ENCODE results near the gene ALS2. TPM values are rescaled to one million over a fixed set of nuclear protein-coding genes. Genes with fewer than 3 reads are reported as not detected.

ALS2 gene
- total RNA-seq, 1 donor from 2014 or later: 28.2 TPM

DNA sequence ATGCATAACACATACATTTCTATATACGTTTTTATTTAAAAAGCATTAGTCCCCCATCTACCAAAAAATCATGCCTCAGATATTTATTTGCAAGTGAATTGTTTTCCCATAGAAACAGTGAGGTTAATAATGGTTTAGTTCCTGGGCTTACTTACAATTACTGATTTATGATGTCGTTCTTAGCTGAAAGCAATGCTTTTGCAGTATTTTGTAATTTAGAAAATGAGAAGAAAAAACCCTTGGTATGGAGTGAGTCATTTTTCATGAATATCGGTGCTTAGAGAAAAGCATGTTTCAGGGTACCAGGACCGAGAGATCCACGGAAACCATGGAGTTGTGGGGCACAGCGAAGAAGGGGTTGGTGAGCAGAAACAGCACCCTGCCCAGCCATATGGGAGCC is 13.6 kb upstream of the ALS2 start:
- Histone ChIP-seq H3K4me1 (ENCODE audit: control insufficient read depth in 3 of 3, insufficient read depth in 3 of 3, low read length in 3 of 3) (no peaks in the 10 kb centered on the region), H3K27ac (ENCODE audit: low read depth, low read length) (no peak overlapping the region), H3K9me3 (ENCODE audit: control insufficient read depth in 3 of 3, low read length in 3 of 3) (no peaks in the 10 kb centered on the region), H3K4me3 (ENCODE audit: low read length in 3 of 3) (no peak overlapping the region), H3K9ac (ENCODE audit: low read depth in 1 of 3, low read length in 3 of 3) (no peak overlapping the region), H3K36me3 (ENCODE audit: control insufficient read depth in 3 of 3, insufficient read depth in 3 of 3, low read length in 3 of 3) (no peaks in the 10 kb centered on the region), H3K27me3 (ENCODE audit: control insufficient read depth in 3 of 3, insufficient read depth in 3 of 3, low read length in 3 of 3) (peaks cover 0 to 3% (median 0%) of the 10 kb centered on the region in 3 donors)

- Histone ChIP-seq H3K27ac (ENCODE audit: low read depth, low read length) (no peak overlapping the region), H3K4me1 (ENCODE audit: control insufficient read depth in 3 of 3, insufficient read depth in 3 of 3, low read length in 3 of 3) (no peaks in the 10 kb centered on the region), H3K9me3 (ENCODE audit: control insufficient read depth in 3 of 3, low read length in 3 of 3) (no peaks in the 10 kb centered on the region), H3K36me3 (ENCODE audit: control insufficient read depth in 3 of 3, insufficient read depth in 3 of 3, low read length in 3 of 3) (no peaks in the 10 kb centered on the region), H3K4me3 (ENCODE audit: low read length in 3 of 3) (no peak overlapping the region), H3K9ac (ENCODE audit: low read depth in 1 of 3, low read length in 3 of 3) (no peak overlapping the region), H3K27me3 (ENCODE audit: control insufficient read depth in 3 of 3, insufficient read depth in 3 of 3, low read length in 3 of 3) (peaks cover 0 to 3% (median 0%) of the 10 kb centered on the region in 3 donors)
Observed at GRCh38 chr2:201793631-201794030, 12.9 kb upstream of the ALS2 start.

DNA sequence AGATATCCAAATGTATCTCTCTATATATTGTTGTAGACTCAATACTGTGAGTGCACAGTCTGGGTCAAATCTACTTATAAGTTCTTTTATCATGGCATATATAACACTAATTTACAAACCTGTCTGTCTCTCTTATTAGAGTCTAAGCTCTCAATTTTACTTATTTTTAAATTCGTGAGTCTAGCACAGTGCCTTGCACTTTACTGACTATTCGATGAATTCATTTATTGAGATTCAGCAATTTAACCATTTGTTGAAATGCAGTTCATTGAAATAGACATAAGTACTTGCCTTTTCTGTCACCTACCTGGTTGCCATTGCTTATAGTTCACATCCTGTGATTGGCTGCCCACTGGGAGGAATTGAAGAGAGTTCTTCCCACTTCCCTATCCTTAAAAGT is 10.3 kb upstream of the ALS2 start:
- Histone ChIP-seq H3K4me1 (ENCODE audit: control insufficient read depth in 3 of 3, insufficient read depth in 3 of 3, low read length in 3 of 3) (no peaks in the 10 kb centered on the region), H3K9me3 (ENCODE audit: control insufficient read depth in 3 of 3, low read length in 3 of 3) (no peaks in the 10 kb centered on the region), H3K27me3 (ENCODE audit: control insufficient read depth in 3 of 3, insufficient read depth in 3 of 3, low read length in 3 of 3) (peaks cover 0 to 3% (median 0%) of the 10 kb centered on the region in 3 donors), H3K9ac (ENCODE audit: low read depth in 1 of 3, low read length in 3 of 3) (no peak overlapping the region), H3K36me3 (ENCODE audit: control insufficient read depth in 3 of 3, insufficient read depth in 3 of 3, low read length in 3 of 3) (no peaks in the 10 kb centered on the region), H3K4me3 (ENCODE audit: low read length in 3 of 3) (no peak overlapping the region), H3K27ac (ENCODE audit: low read depth, low read length) (no peak overlapping the region)

- Histone ChIP-seq H3K4me3 (ENCODE audit: low read length in 3 of 3) (no peak overlapping the region), H3K27ac (ENCODE audit: low read depth, low read length) (no peak overlapping the region), H3K4me1 (ENCODE audit: control insufficient read depth in 3 of 3, insufficient read depth in 3 of 3, low read length in 3 of 3) (no peaks in the 10 kb centered on the region), H3K36me3 (ENCODE audit: control insufficient read depth in 3 of 3, insufficient read depth in 3 of 3, low read length in 3 of 3) (no peaks in the 10 kb centered on the region), H3K9ac (ENCODE audit: low read depth in 1 of 3, low read length in 3 of 3) (no peak overlapping the region), H3K27me3 (ENCODE audit: control insufficient read depth in 3 of 3, insufficient read depth in 3 of 3, low read length in 3 of 3) (peaks cover 0 to 3% (median 0%) of the 10 kb centered on the region in 3 donors), H3K9me3 (ENCODE audit: control insufficient read depth in 3 of 3, low read length in 3 of 3) (no peaks in the 10 kb centered on the region)
Observed at GRCh38 chr2:201790291-201790690, 9.6 kb upstream of the ALS2 start.

DNA sequence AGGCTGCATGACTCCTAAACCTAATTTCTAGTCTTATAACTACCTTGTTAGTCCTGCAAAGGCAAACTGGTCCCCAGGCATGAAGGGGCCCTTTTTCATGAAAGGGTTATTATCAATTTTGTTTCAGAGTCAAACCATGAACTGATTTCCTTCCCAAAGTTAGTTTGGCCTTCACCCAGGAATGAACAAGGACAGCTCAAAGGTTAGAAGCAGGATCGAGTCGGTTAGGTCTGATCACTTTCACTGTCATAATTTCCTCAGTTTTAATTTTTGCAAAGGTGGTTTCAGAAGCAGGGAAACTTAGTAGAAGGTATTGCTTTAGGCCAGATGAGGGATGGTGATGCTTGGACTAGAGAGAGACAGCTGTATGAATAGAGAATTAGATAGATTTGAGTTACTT is 8.7 kb upstream of the ALS2 start:
- Histone ChIP-seq H3K27ac (ENCODE audit: low read depth, low read length) (no peak overlapping the region), H3K9me3 (ENCODE audit: control insufficient read depth in 3 of 3, low read length in 3 of 3) (no peaks in the 10 kb centered on the region), H3K9ac (ENCODE audit: low read depth in 1 of 3, low read length in 3 of 3) (no peak overlapping the region), H3K4me1 (ENCODE audit: control insufficient read depth in 3 of 3, insufficient read depth in 3 of 3, low read length in 3 of 3) (no peaks in the 10 kb centered on the region), H3K4me3 (ENCODE audit: low read length in 3 of 3) (no peak overlapping the region), H3K36me3 (ENCODE audit: control insufficient read depth in 3 of 3, insufficient read depth in 3 of 3, low read length in 3 of 3) (no peaks in the 10 kb centered on the region), H3K27me3 (ENCODE audit: control insufficient read depth in 3 of 3, insufficient read depth in 3 of 3, low read length in 3 of 3) (peaks cover 0 to 3% (median 0%) of the 10 kb centered on the region in 3 donors)

GRCh38 chr2:201788371-201788770 is 7.6 kb upstream of the ALS2 start:
- Histone ChIP-seq H3K9me3 (ENCODE audit: control insufficient read depth in 3 of 3, low read length in 3 of 3) (no peaks in the 10 kb centered on the region), H3K4me1 (ENCODE audit: control insufficient read depth in 3 of 3, insufficient read depth in 3 of 3, low read length in 3 of 3) (no peaks in the 10 kb centered on the region), H3K4me3 (ENCODE audit: low read length in 3 of 3) (no peak overlapping the region), H3K27ac (ENCODE audit: low read depth, low read length) (no peak overlapping the region), H3K27me3 (ENCODE audit: control insufficient read depth in 3 of 3, insufficient read depth in 3 of 3, low read length in 3 of 3) (peaks cover 0 to 3% (median 0%) of the 10 kb centered on the region in 3 donors), H3K36me3 (ENCODE audit: control insufficient read depth in 3 of 3, insufficient read depth in 3 of 3, low read length in 3 of 3) (no peaks in the 10 kb centered on the region), H3K9ac (ENCODE audit: low read depth in 1 of 3, low read length in 3 of 3) (no peak overlapping the region)

DNA sequence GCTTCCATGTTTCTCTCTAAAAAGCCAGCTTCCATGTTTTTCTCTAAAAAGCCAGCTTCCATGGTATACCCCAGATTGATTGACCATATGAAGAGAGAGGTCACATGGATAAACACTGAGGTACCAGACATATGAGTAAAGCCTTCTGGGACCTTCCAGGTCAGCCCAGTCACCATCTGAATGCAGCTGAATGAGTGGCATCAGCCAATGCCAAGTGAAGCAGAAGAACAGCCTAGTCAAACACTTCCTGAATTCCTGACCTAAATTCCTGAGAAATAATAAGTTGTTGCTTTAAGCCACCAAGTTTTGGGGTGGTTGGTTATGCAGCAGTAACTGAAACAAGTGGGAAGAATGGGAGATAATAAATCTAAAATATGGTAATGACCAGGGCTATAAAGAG is 5.7 kb upstream of the ALS2 start:
- Histone ChIP-seq H3K36me3 (ENCODE audit: control insufficient read depth in 3 of 3, insufficient read depth in 3 of 3, low read length in 3 of 3) (no peaks in the 10 kb centered on the region), H3K27ac (ENCODE audit: low read depth, low read length) (no peak overlapping the region), H3K4me1 (ENCODE audit: control insufficient read depth in 3 of 3, insufficient read depth in 3 of 3, low read length in 3 of 3) (peaks cover 4 to 6% (median 6%) of the 10 kb centered on the region in 3 donors), H3K27me3 (ENCODE audit: control insufficient read depth in 3 of 3, insufficient read depth in 3 of 3, low read length in 3 of 3) (no peaks in the 10 kb centered on the region), H3K4me3 (ENCODE audit: low read length in 3 of 3) (no peak overlapping the region), H3K9ac (ENCODE audit: low read depth in 1 of 3, low read length in 3 of 3) (no peak overlapping the region), H3K9me3 (ENCODE audit: control insufficient read depth in 3 of 3, low read length in 3 of 3) (no peaks in the 10 kb centered on the region)

- H3K27me3 ChIP-seq (ENCODE audit: control insufficient read depth in 3 of 3, insufficient read depth in 3 of 3, low read length in 3 of 3): no peaks in the 10 kb centered on the region
- H3K4me1 ChIP-seq (ENCODE audit: control insufficient read depth in 3 of 3, insufficient read depth in 3 of 3, low read length in 3 of 3): peaks cover 5 to 15% (median 9%) of the 10 kb centered on the region in 3 donors
- no peak overlapping the region for H3K27ac ChIP-seq (ENCODE audit: low read depth, low read length)
- no peak overlapping the region for H3K9ac ChIP-seq (ENCODE audit: low read depth in 1 of 3, low read length in 3 of 3)
- no peak overlapping the region for H3K4me3 ChIP-seq (ENCODE audit: low read length in 3 of 3)
- H3K36me3 ChIP-seq (ENCODE audit: control insufficient read depth in 3 of 3, insufficient read depth in 3 of 3, low read length in 3 of 3): no peaks in the 10 kb centered on the region
- H3K9me3 ChIP-seq (ENCODE audit: control insufficient read depth in 3 of 3, low read length in 3 of 3): no peaks in the 10 kb centered on the region
Observed at GRCh38 chr2:201785135-201785534, 4.4 kb upstream of the ALS2 start.

DNA sequence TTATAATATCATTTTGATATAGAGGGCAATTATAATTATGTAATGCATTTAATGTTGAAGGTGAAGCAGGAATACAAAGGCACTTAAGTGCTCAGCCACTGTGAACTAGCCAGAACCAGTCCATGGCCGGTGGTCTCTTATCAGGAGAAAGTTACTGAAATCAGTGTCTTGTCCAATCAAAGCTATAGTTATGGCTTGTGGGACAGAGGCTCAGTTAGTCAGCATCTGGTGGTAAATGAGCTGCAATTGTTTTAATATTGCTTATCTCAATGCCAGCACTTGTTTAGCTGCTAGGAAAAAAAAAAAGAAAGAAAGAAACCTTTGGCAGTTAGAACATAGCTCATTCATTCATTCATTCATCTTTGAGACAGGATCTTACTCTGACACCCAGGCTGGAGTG is 3.8 kb upstream of the ALS2 start:
- Histone ChIP-seq H3K9me3 (ENCODE audit: control insufficient read depth in 3 of 3, low read length in 3 of 3) (no peaks in the 10 kb centered on the region), H3K36me3 (ENCODE audit: control insufficient read depth in 3 of 3, insufficient read depth in 3 of 3, low read length in 3 of 3) (no peaks in the 10 kb centered on the region), H3K9ac (ENCODE audit: low read depth in 1 of 3, low read length in 3 of 3) (no peak overlapping the region), H3K27me3 (ENCODE audit: control insufficient read depth in 3 of 3, insufficient read depth in 3 of 3, low read length in 3 of 3) (no peaks in the 10 kb centered on the region), H3K4me3 (ENCODE audit: low read length in 3 of 3) (no peak overlapping the region), H3K4me1 (ENCODE audit: control insufficient read depth in 3 of 3, insufficient read depth in 3 of 3, low read length in 3 of 3) (peaks cover 5 to 18% (median 14%) of the 10 kb centered on the region in 3 donors), H3K27ac (ENCODE audit: low read depth, low read length) (no peak overlapping the region)

DNA sequence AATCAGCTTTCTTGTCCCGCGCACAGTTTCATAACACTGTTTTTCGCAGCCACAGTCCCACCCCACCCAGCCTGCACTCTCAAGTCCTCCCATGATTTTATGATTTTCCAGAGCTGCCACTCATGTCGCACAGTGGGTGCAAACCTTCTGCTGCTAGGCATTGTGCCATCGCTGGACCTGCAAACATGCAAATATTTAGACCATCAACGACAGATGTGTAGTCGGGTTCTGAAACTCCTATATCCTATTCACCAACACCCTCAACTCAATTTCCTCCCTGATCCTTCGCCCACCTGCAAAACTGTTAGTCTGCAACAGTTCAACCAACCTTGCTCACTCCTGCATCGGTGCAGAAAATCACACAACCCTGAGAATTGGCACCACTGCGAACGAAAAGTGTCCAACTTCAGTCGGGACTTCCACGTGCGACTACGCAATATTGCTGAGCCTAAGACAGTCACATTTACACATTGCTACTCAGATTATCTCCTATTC is 871 bp upstream of the ALS2 start:
- Histone ChIP-seq H3K36me3 (ENCODE audit: control insufficient read depth in 3 of 3, insufficient read depth in 3 of 3, low read length in 3 of 3) (no peaks in the 10 kb centered on the region), H3K27ac (ENCODE audit: low read depth, low read length) (peak overlapping the region; percentile 79), H3K9ac (ENCODE audit: low read depth in 1 of 3, low read length in 3 of 3) (peak overlapping the region; percentile 73 to 93 (median 85)), H3K4me1 (ENCODE audit: control insufficient read depth in 3 of 3, insufficient read depth in 3 of 3, low read length in 3 of 3) (peaks cover 5 to 22% (median 17%) of the 10 kb centered on the region in 3 donors), H3K27me3 (ENCODE audit: control insufficient read depth in 3 of 3, insufficient read depth in 3 of 3, low read length in 3 of 3) (no peaks in the 10 kb centered on the region), H3K4me3 (ENCODE audit: low read length in 3 of 3) (peak overlapping the region; percentile 76 to 96 (median 96)), H3K9me3 (ENCODE audit: control insufficient read depth in 3 of 3, low read length in 3 of 3) (no peaks in the 10 kb centered on the region)
